ENCODE data around the gene RABEPK. TPM values are rescaled to one million over a fixed set of nuclear protein-coding genes. Genes with fewer than 3 reads are reported as not detected.
A peak's percentile ranks its signal among the peaks of the same experiment; 100 is the strongest.
"Not testable (repeated sequence)": the region's sequence is repeated elsewhere in the genome, so short reads cannot be mapped to it uniquely, and the experiment has no call there.

The RABEPK gene
- total RNA-seq, 4 donors from 2014 or later = 8.7 to 15.0 (median 13.4) TPM

DNA sequence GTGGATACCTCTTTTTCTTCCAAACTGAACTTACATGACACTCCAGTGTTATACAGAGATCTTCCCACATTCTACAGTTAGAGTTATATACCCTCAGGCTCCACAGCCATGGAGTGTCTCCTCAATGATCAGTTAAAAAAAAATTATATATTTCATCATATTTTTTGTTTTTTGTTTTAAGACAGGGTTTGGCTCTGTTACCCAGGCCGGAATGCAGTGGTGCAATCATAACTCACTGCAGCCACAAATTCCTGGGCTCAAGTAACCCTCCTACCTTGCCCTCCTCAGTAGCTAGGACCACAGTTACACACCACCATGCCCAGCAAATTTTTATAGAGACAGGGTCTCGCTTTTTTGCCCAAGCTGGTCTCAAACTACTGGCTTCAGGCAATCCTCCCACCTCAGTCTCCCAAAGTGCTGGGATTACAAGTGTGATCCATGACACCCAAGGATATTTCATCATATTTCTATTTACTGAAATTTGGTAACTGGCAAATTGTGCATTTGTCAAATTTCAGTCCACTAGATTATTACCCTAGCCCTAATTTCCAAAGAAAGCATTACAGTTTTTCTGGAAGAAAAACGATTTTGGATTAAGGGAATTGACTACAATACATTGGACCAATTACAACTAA is 38.9 kb upstream of the RABEPK start:
- Histone ChIP-seq H3K4me3 (no peak overlapping the region), H3K27ac (peak overlapping the region; percentile 48 to 72 (median 54)), H3K36me3 (no peaks in the 10 kb centered on the region), H3K4me1 (peaks cover 24 to 26% of the 10 kb centered on the region in 2 donors), H3K9me3 (no peaks in the 10 kb centered on the region), H3K27me3 (no peaks in the 10 kb centered on the region)
- DNase-seq = no peak
- in situ Hi-C loops (cut with MboI; ENCODE audit: low sequenced_read_pairs in 4 of 4) (no loop called here), intact Hi-C loops (cut with DNase I; ENCODE audit: low total_unique reads) (no loop called here)
- peak; percentile 45 to 49 for ATAC-seq
- TF ChIP-seq, protein P1, sequence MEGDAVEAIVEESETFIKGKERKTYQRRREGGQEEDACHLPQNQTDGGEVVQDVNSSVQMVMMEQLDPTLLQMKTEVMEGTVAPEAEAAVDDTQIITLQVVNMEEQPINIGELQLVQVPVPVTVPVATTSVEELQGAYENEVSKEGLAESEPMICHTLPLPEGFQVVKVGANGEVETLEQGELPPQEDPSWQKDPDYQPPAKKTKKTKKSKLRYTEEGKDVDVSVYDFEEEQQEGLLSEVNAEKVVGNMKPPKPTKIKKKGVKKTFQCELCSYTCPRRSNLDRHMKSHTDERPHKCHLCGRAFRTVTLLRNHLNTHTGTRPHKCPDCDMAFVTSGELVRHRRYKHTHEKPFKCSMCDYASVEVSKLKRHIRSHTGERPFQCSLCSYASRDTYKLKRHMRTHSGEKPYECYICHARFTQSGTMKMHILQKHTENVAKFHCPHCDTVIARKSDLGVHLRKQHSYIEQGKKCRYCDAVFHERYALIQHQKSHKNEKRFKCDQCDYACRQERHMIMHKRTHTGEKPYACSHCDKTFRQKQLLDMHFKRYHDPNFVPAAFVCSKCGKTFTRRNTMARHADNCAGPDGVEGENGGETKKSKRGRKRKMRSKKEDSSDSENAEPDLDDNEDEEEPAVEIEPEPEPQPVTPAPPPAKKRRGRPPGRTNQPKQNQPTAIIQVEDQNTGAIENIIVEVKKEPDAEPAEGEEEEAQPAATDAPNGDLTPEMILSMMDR (IDR thresholded peaks at IDR 0.05 in 4 of 5, conservative IDR thresholded peaks at IDR 0.05 in 1 of 5) = no peak
- TF ChIP-seq POLR2A (IDR thresholded peaks at IDR 0.05) = no peak

DNA sequence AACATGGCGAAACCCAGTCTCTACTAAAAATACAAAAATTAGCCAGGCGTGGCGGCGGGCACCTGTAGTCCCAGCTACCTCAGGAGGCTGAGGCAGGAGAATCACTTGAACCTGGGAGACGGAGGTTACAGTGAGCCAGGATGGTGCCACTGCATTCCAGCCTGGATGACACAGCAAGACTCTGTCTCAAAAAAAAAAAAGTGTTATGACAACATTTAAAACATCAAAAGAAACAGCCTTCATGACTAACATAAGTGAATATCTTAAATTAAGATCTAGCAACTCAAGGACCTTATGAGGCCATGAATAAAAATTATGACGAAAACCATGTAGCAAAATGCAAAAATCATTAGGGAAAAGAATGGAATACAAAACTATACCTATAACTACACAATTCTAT is 37.5 kb upstream of the RABEPK start:
- Histone ChIP-seq H3K4me1 (peaks cover 24 to 26% of the 10 kb centered on the region in 2 donors), H3K27ac (peak overlapping the region in 3 of 4 donors; percentile 48 to 72 (median 56))
- intact Hi-C loops (cut with DNase I; ENCODE audit: low total_unique reads); ATAC-seq; H3K27me3 ChIP-seq; H3K36me3 ChIP-seq; H3K9me3 ChIP-seq; in situ Hi-C loops (cut with MboI; ENCODE audit: low sequenced_read_pairs in 4 of 4); DNase-seq; H3K4me3 ChIP-seq: not testable (repeated sequence)

DNA sequence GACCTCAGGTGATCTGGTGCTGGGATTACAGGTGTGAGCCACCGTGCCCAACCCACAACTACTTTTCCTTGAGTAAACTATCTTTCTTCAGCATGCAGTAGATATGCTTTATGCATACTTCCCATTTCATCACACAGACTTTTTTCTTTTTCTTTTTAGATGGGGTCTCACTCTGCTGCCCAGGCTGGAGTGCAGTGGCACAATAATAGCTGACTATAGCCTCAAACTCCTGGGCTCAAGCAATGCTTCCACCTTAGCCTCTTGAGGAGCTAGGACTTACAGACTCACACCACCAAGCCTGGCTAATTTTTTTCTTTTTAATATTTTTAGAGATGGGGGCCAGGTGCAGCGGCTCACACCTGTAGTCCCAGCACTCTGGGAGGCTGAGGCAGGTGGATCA is 33.6 kb upstream of the RABEPK start:
- Histone ChIP-seq H3K4me3 (no peak overlapping the region), H3K4me1 (peaks cover 14 to 15% of the 10 kb centered on the region in 2 donors), H3K27me3 (no peaks in the 10 kb centered on the region), H3K9me3 (no peaks in the 10 kb centered on the region), H3K27ac (peak overlapping the region in 2 of 4 donors; percentile 26 to 49), H3K36me3 (peaks cover 0 to 14% of the 10 kb centered on the region in 2 donors)
- TF ChIP-seq, protein P1 (IDR thresholded peaks at IDR 0.05 in 4 of 5, conservative IDR thresholded peaks at IDR 0.05 in 1 of 5) = no peak
- TF ChIP-seq POLR2A (IDR thresholded peaks at IDR 0.05) = no peak
- in situ Hi-C loops (cut with MboI; ENCODE audit: low sequenced_read_pairs in 4 of 4) (no loop called here), intact Hi-C loops (cut with DNase I; ENCODE audit: low total_unique reads) (no loop called here)
- DNase-seq = no peak
- ATAC-seq = no peak

DNA sequence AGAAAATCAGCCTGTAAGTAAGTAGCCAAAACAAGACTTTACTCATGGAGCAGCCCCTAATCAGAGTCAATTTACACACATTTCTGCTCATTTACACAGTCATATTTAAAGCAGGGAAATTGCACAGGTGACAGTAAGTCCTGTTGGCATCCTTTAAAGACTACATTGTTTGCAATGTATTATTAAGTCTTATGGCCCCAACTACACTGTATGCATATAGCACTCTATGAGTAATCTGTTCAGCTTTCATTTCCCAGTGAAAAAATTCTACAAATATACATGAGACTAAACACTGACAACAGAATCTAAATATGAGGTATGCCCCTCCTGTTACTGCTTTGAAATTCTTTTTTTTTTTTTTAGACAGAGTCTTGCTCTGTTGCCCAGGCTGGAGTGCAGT is 30.4 kb upstream of the RABEPK start:
- Histone ChIP-seq H3K4me1 (peaks cover 28 to 39% of the 10 kb centered on the region in 2 donors), H3K4me3 (no peak overlapping the region), H3K27me3 (no peaks in the 10 kb centered on the region), H3K9me3 (no peaks in the 10 kb centered on the region), H3K36me3 (peaks cover 0 to 14% of the 10 kb centered on the region in 2 donors), H3K27ac (no peak overlapping the region)
- intact Hi-C loops (cut with DNase I; ENCODE audit: low total_unique reads) = no loop called here
- in situ Hi-C loops (cut with MboI; ENCODE audit: low sequenced_read_pairs in 4 of 4) = no loop called here
- ATAC-seq (no peak), DNase-seq (no peak)
- no peak for TF ChIP-seq POLR2A (IDR thresholded peaks at IDR 0.05)
- TF ChIP-seq, protein P1 (IDR thresholded peaks at IDR 0.05 in 4 of 5, conservative IDR thresholded peaks at IDR 0.05 in 1 of 5) = no peak

DNA sequence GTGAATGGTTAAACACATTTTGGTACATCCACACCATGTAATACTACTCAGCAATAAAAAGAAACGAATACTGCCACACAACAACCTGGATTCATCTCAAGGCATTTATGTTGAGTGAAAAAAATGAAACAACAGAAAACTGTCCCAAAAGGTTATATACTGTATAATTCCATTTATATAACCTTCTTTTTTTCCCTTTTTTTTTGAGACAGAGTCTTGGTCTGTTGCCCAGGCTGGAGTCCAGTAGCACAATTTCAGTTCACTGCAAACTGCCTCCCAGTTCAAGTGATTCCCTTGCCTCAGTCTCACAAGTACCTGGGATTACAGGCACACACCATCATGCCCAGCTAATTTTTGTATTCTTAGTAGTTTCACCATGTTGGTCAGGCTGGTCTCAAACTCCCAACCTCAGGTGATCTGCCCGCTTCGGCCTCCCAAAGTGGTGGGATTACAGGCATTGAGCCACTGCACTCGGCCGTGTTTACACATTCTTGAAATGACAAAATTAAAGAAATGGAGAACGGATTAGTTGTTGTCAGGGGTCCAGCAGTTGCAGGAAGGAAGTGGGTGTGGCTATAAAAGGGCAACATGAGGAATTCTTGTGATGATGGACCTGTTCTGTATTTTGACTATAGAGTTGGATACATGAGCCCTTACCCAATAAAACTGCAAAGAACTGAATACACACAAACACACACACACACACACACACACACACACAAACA is 28.1 kb upstream of the RABEPK start:
- Histone ChIP-seq H3K4me3 (no peak overlapping the region), H3K36me3 (peaks cover 0 to 14% of the 10 kb centered on the region in 2 donors), H3K4me1 (peaks cover 26 to 49% of the 10 kb centered on the region in 2 donors), H3K27me3 (no peaks in the 10 kb centered on the region), H3K27ac (peak overlapping the region in 3 of 4 donors; percentile 14 to 19 (median 16)), H3K9me3 (no peaks in the 10 kb centered on the region)
- in situ Hi-C loops (cut with MboI; ENCODE audit: low sequenced_read_pairs in 4 of 4) = no loop called here
- DNase-seq = no peak
- intact Hi-C loops (cut with DNase I; ENCODE audit: low total_unique reads) = no loop called here
- no peak for ATAC-seq
- no peak for TF ChIP-seq POLR2A (IDR thresholded peaks at IDR 0.05)
- TF ChIP-seq, protein P1 (IDR thresholded peaks at IDR 0.05 in 4 of 5, conservative IDR thresholded peaks at IDR 0.05 in 1 of 5) = no peak

All from gastrocnemius medialis (tissue), 4 donors.